HTR-8/SVneo (cell line): ENCODE measurements around the gene OLFM1.

Experiments used
- DNase-seq: peaks from one replicate; pipeline ENCODE4 v3.0.0; 2011; ENCODE audit warnings: low spot score, mixed read lengths; ENCODE audit not compliant: insufficient read length
- FAIRE-seq: peaks from 2 replicates; lab custom pipeline; 2011; peaks lifted over from hg19 to GRCh38; lab: Jason Lieb, UNC

Gene OLFM1

GRCh38 chr9:135075234-135076142, 12.0 kb upstream of the OLFM1 start:
- DNase-seq (no peak), FAIRE-seq (no peak)

GRCh38 chr9:135076143-135076875, 11.2 kb upstream of the OLFM1 start:
- DNase-seq: no peak

GRCh38 chr9:135076876-135077430, 10.5 kb upstream of the OLFM1 start:
- FAIRE-seq (no peak), DNase-seq (no peak)

More at GRCh38 chr9:135076143-135076875, 11.2 kb upstream of the OLFM1 start:
- FAIRE-seq: no peak

- DNase-seq (peak; percentile 45), FAIRE-seq (no peak)
Measured at GRCh38 chr9:135077497-135078200, 9.8 kb upstream of the OLFM1 start.

- FAIRE-seq (no peak), DNase-seq (no peak)
Measured at GRCh38 chr9:135078361-135078821, 9.1 kb upstream of the OLFM1 start.

GRCh38 chr9:135079018-135079417, 8.4 kb upstream of the OLFM1 start:
- DNase-seq (no peak), FAIRE-seq (no peak)

GRCh38 chr9:135079676-135080075, 7.8 kb upstream of the OLFM1 start:
- FAIRE-seq (no peak), DNase-seq (no peak)

- FAIRE-seq (no peak), DNase-seq (no peak)
Measured at GRCh38 chr9:135080286-135081263, 6.9 kb upstream of the OLFM1 start.

GRCh38 chr9:135081264-135081660, 6.2 kb upstream of the OLFM1 start:
- DNase-seq: no peak
- FAIRE-seq: no peak

GRCh38 chr9:135081731-135082130, 5.7 kb upstream of the OLFM1 start:
- no peak for FAIRE-seq
- DNase-seq: no peak

- DNase-seq (no peak), FAIRE-seq (no peak)
Measured at GRCh38 chr9:135082536-135082935, 4.9 kb upstream of the OLFM1 start.

GRCh38 chr9:135083241-135083810, 4.1 kb upstream of the OLFM1 start:
- no peak for FAIRE-seq

GRCh38 chr9:135083831-135084230, 3.6 kb upstream of the OLFM1 start:
- DNase-seq (no peak), FAIRE-seq (no peak)

More at GRCh38 chr9:135083241-135083810, 4.1 kb upstream of the OLFM1 start:
- no peak for DNase-seq

GRCh38 chr9:135084262-135084661, 3.2 kb upstream of the OLFM1 start:
- DNase-seq (no peak), FAIRE-seq (no peak)

- FAIRE-seq (no peak), DNase-seq (no peak)
Measured at GRCh38 chr9:135084881-135085760, 2.3 kb upstream of the OLFM1 start.

- no peak for FAIRE-seq
- peak; percentile 66 for DNase-seq
Measured at GRCh38 chr9:135085830-135086546, 1.5 kb upstream of the OLFM1 start.
